Measurements from ENCODE around the gene PLBD2. TPM values are rescaled to one million over a fixed set of nuclear protein-coding genes. Genes with fewer than 3 reads are reported as not detected.

PLBD2 gene
- total and polyA plus RNA-seq, 9 of the 15 experiments (the other 6 are each of a cell fraction or from before 2014, with no cell fraction given), result 2.4 to 37.4 (median 6.0) TPM

DNA sequence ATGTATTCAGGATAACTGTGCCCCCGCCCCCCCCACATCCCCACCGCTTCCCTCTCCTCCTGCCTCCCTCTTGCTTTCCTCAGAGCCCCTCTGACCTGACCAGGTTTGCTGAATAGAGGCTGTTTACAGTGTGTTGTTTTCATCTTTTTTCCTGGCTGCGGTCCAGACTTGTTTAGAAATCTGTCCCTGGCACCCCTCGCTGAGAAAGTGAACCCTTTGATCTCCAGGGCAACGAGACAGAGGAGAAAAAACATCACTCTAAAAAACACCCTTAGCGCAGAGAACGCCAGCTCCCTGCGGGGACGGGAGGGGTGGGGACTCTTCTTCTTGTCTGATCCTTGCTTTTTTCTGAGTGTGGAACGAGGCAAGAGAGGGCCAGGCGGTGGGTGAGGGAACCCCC, 22.8 kb downstream of the PLBD2 start (continued):
- TF ChIP-seq, protein P1, sequence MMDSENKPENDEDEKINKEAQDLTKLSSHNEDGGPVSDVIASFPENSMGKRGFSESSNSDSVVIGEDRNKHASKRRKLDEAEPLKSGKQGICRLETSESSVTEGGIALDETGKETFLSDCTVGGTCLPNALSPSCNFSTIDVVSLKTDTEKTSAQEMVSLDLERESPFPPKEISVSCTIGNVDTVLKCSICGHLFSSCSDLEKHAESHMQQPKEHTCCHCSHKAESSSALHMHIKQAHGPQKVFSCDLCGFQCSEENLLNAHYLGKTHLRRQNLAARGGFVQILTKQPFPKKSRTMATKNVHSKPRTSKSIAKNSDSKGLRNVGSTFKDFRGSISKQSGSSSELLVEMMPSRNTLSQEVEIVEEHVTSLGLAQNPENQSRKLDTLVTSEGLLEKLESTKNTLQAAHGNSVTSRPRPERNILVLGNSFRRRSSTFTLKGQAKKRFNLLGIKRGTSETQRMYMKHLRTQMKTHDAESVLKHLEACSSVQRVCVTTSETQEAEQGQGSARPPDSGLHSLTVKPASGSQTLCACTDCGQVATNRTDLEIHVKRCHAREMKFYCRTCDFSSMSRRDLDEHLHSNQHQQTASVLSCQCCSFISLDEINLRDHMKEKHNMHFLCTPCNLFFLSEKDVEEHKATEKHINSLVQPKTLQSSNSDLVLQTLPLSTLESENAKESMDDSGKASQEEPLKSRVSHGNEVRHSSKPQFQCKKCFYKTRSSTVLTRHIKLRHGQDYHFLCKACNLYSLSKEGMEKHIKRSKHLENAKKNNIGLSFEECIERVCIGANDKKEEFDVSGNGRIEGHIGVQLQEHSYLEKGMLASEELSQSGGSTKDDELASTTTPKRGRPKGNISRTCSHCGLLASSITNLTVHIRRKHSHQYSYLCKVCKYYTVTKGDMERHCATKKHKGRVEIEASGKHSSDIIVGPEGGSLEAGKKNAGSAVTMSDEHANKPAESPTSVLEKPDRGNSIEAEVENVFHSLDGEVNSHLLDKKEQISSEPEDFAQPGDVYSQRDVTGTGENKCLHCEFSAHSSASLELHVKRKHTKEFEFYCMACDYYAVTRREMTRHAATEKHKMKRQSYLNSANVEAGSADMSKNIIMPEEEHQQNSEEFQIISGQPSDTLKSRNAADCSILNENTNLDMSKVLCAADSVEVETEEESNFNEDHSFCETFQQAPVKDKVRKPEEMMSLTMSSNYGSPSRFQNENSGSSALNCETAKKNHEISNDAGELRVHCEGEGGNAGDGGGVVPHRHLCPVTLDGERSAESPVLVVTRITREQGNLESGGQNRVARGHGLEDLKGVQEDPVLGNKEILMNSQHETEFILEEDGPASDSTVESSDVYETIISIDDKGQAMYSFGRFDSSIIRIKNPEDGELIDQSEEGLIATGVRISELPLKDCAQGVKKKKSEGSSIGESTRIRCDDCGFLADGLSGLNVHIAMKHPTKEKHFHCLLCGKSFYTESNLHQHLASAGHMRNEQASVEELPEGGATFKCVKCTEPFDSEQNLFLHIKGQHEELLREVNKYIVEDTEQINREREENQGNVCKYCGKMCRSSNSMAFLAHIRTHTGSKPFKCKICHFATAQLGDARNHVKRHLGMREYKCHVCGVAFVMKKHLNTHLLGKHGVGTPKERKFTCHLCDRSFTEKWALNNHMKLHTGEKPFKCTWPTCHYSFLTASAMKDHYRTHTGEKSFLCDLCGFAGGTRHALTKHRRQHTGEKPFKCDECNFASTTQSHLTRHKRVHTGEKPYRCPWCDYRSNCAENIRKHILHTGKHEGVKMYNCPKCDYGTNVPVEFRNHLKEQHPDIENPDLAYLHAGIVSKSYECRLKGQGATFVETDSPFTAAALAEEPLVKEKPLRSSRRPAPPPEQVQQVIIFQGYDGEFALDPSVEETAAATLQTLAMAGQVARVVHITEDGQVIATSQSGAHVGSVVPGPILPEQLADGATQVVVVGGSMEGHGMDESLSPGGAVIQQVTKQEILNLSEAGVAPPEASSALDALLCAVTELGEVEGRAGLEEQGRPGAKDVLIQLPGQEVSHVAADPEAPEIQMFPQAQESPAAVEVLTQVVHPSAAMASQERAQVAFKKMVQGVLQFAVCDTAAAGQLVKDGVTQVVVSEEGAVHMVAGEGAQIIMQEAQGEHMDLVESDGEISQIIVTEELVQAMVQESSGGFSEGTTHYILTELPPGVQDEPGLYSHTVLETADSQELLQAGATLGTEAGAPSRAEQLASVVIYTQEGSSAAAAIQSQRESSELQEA (IDR thresholded peaks at IDR 0.05; ENCODE audit: low read depth), result no peak

DNA sequence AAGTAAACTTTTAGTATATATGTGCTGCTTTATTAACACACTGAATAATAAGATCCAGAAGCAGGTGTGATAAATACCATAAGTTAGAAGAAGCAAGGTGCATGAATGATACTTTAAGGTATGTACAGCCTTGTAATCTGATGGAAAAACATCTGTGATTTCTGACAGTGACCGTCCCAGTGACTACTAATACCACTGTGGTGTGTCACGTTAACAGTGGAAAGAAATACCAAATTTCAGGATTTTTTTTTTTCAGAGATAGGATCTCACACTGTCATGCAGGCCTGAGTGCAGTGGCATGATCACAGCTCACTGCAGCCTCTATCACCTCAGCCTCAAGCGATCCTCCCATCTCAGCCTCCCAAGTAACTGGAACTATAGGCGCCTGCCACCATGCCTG, 23.8 kb downstream of the PLBD2 start:
- ChIA-PET POLR2A (interaction anchor here (1.2 kb wide), 1 partner anchor 10 kb away, joined by 11 read pairs; no protein-coding TSS in a partner anchor), CTCF (ENCODE audit: low intra/inter-chr PET ratio) (no interaction called here)
- Histone ChIP-seq H4K20me1 (replicated peaks; ENCODE audit: control insufficient read depth, insufficient read depth, low read length) (no peaks in the 10 kb centered on the region), H3K27me3 (ENCODE audit: control insufficient read depth in 2 of 2, insufficient read depth in 2 of 2, low read length in 2 of 2) (no peaks in the 10 kb centered on the region), H3K9me1 (ENCODE audit: control insufficient read depth, insufficient read depth, low read length) (no peaks in the 10 kb centered on the region), H3K4me2 (ENCODE audit: insufficient read depth, low read length) (no peak overlapping the region), H3K36me3 (ENCODE audit: control insufficient read depth, insufficient read depth, low read length) (peaks cover 59% of the 10 kb centered on the region; the same call in 2 of the 3 replicates), H3K79me2 (ENCODE audit: control insufficient read depth, insufficient read depth, low read length) (no peaks in the 10 kb centered on the region), H3K9me3 (replicated peaks; ENCODE audit: control insufficient read depth, insufficient read depth, low read depth, low read length) (no peaks in the 10 kb centered on the region), H3K4me3 (no peak overlapping the region), H2AFZ (ENCODE audit: low read depth, low read length) (no peak overlapping the region), H3K4me1 (replicated peaks in 1 of 2; ENCODE audit: control insufficient read depth in 2 of 2, insufficient read depth in 2 of 2, low read length in 2 of 2) (peaks cover 5 to 22% of the 10 kb centered on the region in 2 experiments; a peak in 4 of 5 replicates), H3K27ac (ENCODE audit: extremely low read depth, low read depth, low read length) (no peak overlapping the region), H3K9ac (ENCODE audit: insufficient read depth in 1 of 2, low read depth in 2 of 2, low read length in 2 of 2) (no peak overlapping the region)
- DNase-seq (ENCODE audit: extremely low read depth in 1 of 4, low spot score in 3 of 4) (no peak), FAIRE-seq (no peak), ATAC-seq (no peak)
- WGBS (ENCODE audit: insufficient coverage, low coverage, missing lambda C conversion rate), result 81% methylated on average over 4 of the region's 4 CpGs
- no peak for TF ChIP-seq RBBP5 (IDR thresholded peaks at IDR 0.05; ENCODE audit: borderline replicate concordance, insufficient read depth, low read length, poor library complexity, severe bottlenecking)
- intact Hi-C loops (cut with micrococcal nuclease) (no loop called here), in situ Hi-C loops (cut with MboI) (no loop called here)
- no TSS peak for BruUV-seq (replicated peaks)

Measured in K562 (cell line).